Kasumi-1 (cell line): Measurements from ENCODE around the gene DCC.

Source experiments
- DNase-seq, 2 experiments: peaks; one replicate each; lab custom pipeline; 2025; lab: John Stamatoyannopoulos, UW

DCC gene

DNA sequence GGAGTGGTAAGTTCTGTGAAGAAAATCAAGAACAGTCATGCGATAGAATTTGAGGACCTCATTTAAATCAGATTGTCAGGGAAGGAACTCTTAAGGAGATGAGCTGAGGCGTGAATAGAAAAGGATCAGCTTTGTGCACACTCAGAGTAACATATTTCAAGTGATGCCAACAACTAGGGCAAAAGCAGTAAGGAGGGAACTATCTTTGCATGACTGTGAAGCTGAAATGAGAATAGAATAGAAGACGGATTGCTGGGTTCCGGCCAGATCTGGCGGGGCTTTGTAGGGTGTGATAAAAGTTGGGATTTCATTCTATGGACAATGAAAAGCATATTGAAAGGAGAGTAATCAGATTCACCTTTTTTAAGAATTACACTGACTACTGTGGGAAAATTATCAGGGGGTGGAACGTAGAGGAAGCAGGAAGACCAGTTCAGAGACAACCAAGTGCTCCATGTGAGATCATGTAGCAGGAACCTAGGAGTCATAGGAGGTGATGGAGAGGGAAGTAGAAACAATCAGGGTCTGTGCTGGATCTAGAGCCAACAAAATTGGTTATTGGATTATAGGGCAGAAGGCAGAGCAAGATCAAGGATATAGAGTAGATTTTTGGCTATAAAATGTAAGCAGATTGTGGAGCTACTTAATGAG, 884.3 kb downstream of the DCC start:
- no peak for DNase-seq

DNA sequence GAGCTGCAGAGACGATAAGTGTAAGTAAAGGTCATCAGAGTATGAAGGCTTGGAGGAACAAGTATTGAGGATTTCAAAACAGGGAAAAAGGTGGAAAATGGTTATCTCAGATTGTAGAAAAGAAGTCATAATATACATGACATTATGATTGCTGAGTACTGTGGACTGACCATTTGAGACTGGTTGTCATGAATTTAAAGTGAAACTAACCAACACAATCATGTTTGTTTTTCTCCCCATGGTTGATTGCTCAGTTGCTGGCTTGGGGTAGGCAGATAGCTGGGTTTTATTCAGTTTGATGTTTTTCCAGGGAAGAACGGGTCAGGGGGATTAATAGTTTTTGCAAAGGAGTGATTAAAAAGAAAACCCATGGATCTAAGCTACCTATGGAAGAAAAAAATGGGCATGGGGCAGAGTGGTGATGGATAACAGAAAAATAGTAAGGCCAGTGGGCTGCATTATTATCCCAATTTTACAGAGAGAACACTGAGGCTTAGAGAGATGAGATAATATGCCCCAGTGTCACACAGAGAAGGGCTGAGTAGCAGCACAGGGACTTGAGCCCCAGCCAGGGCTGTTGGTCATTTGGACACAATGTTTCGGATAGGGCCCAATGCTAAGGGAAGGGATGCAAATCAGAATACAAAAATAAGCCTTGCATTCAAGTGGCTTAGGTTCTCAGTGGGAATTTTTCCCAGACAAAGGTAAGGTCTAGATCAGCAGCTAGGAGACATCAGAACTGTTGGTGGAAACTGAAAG, 885.7 kb downstream of the DCC start:
- no peak for DNase-seq

DNA sequence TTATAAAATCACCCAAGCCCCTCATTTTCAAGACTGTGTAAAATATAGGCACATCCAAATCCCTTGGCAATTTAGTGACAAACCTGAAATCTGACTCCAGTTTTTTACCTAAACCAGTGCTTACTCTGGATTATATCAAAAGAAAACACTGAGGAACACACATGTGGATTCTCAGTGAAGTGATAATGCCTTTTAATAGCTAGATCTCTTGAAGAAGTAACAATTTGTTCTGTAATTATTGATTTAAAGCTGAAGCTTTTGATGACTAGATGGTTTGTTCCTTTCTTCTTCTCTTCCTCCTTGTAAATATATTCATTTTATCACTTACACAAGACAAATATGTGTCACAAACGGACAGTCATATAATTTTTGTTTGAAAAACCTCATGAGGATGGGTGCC, 894.6 kb downstream of the DCC start:
- DNase-seq: no peak

DNA sequence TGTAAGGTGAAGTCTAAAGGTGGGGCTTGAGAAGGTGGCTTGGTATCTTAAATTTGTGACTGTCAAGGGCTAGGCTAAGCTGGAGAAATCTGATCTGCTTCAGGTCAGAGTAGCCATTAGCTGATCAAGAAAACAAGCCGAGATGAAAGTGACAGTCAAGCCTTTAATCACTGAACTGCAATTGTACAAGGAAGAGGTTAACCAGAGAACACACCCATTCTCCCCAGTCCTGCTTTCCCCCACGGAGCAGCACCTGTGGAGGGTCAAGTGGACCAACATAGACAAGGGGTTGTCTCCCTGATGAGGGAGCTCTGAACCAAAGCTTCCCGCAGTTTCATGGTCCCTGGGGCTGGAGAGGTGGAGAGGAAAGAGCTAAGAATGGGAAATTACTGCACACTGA, 901.2 kb downstream of the DCC start:
- no peak for DNase-seq

DNA sequence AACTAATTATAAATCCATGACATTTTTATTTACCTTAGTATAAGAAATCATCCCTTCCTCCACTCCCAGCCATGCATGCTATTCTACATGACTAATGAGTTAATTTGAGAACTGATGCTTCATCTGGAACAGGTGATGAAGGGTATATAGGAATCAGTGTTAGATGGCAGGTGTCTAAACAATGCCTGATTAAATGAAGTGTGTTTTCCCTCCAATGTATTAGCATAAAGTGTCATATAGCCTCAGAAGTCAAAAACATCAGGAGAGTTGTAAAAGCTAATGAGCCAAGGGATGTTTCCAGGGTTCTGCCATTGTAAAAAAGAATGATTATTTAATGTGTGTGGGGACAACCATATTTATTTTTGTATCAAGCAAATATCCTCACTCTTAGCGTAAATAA, 913.8 kb downstream of the DCC start:
- no peak for DNase-seq

DNA sequence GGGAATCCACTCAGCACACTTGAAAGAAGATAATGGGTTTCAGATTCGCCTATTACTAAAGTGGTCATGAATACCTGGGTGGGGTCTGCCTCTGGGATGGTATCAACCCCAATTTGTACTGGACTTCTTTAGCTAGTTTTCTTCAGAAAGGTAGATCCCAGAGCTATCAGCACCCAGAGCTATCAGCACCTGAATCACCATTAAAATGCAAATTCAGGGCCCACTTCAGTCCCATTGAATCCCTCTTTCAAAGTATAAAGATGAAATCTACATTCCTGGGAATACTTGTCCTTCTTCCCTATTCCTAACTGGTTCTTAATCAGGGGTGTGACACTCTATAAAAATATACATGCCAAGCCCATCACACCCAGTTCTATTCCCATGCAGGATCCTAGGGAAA, 914.3 kb downstream of the DCC start:
- DNase-seq: no peak

DNA sequence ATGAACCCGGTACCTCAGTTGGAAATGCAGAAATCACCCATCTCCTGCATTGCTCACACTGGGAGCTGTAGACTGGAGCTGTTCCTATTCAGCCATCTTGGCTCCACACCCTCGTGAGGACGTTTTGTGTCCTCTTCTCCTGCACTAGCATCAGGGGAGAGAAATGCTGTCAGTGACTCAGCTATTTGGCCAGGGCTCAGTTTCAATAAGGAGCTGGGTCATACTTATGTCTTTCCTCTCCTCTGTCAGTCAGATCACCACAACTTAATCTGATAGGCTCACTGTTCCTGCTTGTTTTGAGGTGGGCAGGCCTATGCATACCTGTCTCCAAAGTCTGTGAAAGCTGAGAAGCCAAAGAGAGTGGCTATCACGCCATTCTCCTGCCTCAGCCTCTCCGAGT, 921.2 kb downstream of the DCC start:
- no peak for DNase-seq

DNA sequence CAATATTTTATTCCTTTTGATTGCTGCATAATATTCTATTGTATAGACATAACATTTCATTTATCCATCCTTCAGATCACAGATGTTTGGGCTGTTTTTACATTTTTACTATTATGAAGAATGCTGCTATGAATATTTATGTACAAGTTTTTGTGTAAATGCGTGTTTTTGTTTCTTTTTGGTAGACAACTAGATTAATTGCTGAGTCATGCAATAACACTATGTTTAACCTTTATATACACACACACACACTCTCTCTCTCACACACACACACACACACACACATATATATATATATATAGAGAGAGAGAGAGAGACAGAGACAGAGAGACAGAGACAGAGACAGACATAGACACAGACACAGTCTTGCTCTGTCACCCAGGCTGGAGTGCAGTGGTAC, 926.9 kb downstream of the DCC start:
- no peak for DNase-seq

DNA sequence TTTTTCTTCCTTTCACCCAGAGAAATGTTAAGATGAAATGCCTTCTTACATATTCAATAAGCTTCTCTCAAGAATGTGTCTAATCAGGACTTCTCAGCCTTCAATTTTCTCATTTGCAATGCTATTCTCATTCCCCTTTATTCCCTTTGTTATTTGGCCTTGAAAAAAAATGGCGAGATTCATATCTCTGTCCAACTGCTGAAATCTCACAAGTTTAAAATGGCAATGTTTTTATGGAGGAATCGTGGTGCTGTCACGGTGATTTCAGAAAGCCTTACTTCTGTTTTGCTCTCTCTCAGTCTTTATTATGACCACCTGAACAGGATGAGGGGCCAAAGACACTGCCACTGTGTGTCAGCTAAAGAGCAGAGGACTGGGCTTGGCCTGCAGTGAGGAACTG, 928.5 kb downstream of the DCC start:
- peak in 1 of 2 experiments; percentile 0 for DNase-seq

DNA sequence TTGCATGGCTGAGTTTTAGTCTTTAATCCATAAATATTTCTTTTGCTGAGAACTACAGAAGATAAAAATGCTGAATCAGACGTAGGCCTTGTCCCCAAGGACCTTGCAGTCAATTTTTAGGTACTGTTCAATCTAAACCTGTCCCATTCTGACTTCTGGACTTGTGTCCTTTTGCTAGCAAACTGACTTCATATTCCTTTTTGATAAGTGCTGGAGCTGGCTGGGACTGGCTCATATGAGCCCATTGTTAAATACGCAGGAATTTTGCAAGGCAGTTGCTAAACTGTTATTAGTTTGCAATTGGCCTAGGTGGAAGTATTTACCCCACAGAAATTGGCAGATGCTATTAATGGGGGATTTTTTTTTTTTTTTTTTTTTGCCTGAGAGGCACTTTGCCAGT, 941.4 kb downstream of the DCC start:
- no peak for DNase-seq

DNA sequence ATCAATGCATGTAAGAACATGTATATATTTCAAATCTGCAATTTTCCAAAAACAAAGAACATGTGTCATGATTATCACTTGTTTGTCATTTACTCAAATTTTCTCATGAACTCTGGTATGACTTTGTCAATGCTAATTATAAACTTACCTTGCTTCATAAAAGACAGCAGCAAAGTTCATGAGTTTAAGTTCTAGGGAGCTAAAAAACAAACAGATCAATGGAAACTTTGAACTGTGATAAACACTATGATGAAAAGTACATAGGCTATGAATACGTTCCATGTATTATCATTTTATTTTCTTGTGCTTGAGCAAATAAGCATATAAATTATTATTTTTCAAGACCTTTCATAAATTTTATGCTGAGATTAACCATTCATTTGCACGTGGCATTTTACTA, 943.7 kb downstream of the DCC start:
- no peak for DNase-seq

DNA sequence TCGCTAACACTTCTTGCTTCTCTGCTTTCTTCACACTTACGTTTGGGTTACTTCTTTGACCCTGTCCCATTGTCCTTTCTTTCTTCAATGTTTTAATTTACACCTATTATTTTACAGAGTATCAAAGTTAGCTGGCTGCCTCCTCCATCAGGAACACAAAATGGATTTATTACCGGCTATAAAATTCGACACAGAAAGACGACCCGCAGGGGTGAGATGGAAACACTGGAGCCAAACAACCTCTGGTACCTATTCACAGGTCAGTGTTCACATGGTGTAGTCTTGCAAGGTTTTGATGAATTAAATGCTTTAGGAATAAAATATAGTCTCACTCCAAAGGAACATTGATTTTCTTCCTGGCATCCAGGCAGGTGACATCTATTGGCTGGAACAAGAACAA, 965.5 kb downstream of the DCC start:
- no peak for DNase-seq

DNA sequence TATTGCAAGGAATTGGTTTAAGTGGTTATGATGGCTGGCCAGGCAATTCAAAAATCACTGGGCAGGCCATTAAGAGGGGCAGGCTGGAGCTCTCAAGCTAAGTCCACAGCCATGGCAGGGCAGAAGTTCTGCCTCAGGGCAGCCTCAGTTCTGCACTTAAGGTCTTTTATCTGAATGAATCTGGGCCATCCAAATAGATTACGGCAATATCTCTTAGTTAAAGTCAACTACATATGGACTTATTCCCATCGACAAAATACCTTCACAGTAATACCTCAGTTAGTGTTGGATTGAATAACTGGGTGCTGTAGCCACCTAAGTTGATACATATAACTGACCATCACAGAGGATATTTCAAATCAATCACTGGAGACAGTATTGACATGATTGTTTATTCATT, 979.6 kb downstream of the DCC start:
- no peak for DNase-seq

DNA sequence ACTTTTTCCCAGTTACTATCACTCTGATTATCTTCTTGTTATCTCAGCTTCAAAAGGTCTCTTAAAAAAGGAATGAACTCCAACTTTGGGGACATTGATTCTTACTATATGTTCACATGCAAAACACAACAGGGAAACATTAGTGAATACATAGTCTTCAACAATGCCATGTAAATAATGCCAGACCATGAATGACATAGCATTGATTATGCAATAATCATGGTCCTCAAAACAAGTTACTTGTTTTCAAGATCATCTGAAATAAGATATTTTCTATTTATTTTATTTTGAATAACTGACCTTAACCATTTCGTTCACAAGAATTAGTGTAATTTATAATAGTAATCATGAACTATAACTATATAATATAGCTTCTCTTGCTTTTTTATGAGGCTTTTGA, 982.2 kb downstream of the DCC start:
- DNase-seq: no peak

DNA sequence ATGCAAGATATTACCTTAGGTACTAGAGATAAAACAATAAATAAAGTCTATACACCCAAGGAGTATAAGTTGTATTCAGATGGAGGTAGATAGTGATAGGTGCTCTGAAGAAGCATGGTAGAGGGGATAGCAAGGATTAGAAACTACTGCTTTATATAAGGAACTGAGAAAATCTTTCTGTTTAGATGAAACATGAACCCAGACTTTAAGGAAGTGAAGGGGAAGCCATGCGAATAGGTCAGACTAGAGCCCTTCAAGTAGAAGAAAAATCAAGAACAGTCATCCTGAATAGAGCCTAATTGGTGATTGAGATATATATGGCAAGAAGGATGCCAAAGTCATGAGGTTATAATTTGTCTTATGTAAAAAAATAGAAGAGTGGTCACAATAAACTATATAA, 984.4 kb downstream of the DCC start:
- no peak for DNase-seq

DNA sequence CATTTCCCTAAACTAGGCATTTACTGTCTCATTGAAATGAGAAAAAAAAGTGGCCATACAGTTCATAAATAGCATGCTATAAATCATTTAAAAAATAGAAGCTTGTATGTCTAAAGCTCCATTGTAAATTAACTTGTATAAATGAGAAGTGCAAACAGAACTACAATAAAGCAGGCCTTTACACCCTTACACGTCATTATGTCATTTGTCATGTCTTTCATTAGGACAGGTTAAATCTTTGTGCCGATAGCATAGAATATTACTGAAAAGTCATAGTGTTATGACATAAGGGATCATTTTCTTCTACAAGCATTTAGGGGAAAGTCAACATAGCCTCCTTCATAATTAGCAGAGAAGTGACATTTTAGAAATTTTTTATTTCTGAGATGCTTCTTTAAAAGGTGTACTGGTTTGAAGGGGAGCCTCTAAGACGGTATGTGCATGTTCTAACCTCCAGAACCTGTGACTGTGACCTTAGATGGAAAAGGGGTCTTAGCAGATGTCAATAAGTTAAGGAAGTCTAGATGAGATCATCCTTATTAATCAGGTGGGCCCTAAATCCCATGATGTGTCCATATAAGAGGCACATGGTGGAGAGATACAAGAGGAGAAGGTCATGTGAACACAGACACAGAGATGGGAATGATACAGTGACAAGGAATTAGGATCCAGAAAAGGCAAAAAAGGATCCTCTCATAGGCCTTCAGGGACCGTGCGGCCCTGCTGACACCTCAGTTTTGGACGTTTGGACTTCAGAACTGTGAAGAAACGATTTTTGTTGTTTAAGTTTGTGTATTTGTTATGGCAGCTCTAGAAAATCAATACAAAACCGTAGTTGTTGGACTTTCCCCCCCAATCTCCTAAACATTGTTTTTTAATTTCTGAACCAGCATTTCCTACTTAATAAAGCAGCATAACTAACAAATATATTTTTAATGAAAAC, 1020.8 kb downstream of the DCC start:
- no peak for DNase-seq

DNA sequence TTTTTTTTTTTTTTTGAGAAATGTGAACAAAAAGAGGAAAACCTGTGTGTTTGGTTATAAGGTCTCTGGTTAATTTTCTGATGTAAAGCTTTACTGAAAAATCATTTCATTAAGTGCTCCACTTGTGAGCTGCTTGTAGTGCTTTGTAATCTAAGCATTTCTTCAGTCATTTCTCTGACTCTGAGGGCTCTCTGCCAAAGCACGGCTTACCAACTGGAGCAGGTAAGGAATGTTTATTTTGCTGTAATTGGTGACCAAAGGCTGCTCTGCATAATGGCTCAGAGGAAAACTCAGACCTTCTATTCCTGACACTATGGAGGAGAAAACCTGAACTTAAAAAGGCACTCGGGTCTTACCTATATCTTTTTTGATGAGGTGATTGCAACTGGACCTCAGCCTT, 1035.6 kb downstream of the DCC start:
- no peak for DNase-seq

DNA sequence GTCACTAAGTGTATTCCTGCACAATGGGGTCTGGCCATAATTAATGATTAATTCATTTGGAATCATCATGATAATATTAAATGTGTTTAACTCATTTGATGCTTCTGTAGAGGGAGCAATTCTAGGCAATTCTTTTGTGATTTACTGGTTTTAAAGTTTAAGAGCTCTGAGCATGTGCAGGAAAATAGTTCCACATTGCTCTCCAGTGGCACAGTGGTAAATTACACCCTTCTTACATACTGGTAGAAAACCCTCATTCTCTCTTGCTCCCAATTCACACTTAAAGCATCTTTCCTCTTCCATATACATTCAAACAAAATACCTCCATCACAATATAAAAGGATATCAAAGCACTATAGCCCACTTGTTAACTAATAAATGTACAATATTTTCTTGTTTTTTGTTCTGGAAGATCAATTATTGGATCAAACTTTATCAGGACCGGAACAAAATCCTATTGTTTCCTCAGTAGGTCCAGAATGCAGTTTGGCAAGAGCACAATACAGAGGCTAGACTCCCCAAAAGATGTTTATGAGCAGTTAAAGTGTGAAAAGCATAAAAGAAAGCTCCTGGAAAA, 1040.2 kb downstream of the DCC start:
- peak; percentile 56 to 64 for DNase-seq

DNA sequence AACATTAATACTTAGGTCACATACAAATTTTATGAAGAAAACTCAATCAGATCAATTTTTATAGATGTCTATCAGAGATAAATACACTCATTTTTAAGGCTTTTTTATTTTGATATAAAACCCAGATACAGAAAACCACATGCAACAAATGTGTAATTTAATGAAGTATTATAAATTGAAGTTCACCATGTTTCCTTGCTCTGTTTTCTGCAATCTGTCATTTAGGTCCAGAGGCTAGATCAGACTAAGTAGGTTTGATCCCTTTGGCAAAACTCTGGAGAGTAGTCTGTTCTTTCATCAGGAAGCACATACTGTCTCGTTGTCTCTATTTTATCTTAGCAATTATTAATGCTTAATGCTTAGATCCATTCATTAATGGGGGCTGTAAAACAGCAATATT, 1042.9 kb downstream of the DCC start:
- DNase-seq: no peak

DNA sequence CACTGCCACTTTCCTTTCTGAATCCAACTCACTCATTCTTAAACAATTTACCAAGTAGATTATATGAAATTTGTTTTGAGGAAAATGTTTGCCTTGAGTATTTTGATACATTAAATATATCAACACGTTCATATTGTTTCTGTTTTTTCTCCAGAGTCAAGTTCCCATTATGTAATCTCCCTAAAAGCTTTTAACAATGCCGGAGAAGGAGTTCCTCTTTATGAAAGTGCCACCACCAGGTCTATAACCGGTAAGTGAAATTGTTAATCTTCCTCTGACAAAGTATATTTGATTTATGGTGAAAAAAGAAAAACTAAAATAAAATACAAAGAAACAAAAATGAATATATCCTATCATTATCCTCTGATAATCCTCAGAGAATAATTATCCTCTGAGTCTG, 1045.9 kb downstream of the DCC start:
- DNase-seq: peak in 1 of 2 experiments; percentile 13

DNA sequence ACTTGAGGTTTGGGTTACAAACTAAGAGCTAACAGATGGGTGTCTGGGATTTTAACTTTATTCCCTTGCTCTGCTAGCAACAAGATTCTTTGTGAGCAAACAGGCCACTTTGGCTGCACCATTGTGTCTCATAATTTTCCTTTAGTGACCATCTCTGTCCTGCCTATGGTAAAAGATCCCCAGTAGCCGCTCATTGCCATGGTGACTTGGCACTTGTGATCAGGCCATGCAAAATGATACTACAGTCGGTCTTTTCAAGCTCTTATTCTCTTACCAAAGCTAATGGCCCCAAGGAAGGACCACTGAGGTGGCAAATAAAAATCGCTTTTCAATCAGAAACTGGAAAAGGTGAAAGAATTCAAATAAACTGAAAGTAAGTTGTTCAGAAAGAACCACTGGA, 1047.6 kb downstream of the DCC start:
- DNase-seq: no peak

DNA sequence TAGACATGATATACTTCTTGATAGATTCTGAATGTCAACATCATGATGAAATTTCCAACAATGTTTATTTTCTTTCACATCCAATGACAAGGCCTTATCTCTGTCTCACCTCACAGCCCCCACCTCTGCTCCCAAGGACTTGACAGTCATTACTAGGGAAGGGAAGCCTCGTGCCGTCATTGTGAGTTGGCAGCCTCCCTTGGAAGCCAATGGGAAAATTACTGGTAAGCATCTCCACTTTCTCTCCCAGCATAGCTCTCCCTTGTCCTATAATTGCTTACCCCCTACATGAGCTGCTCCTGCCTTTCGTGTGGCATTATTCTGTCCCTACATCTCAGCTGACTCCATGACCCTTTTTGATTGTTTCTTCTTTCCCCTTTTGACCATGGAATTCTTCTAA, 1062.7 kb downstream of the DCC start:
- DNase-seq: no peak

DNA sequence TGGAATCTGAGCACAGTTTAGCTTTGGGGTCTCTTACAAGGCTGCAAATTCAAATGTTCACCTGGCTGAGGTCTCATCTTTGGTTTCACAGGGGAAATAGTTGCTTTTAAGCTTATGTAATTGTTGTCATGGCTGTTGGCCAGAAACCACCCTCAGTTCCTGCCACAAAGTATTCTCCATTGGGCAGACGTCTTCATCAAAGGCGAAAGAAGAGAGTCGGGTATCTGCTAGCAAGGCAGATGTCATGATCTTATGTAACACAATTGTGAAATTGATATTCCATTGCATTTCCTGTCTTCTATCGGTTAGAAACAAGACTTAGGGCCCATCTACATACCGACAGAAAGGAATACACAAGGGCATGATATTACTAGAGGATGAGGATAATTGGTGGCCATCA, 1068.3 kb downstream of the DCC start:
- DNase-seq: no peak
